Mesenchymal stem cell (in vitro differentiated cells and primary cell): ENCODE measurements around the gene SCAPER.

Experiments used
- DNase-seq: peaks from one replicate; pipeline ENCODE4 v3.0.0-alpha.2; 2013
- H2AFZ ChIP-seq: one replicate; pipeline ENCODE4 v1.6.1; 2013; ENCODE audit warnings: low read depth, mild to moderate bottlenecking, control low read depth, inconsistent platforms, low read length, moderate library complexity
- H2AK5ac ChIP-seq: 2 replicates; pipeline ENCODE4 v1.6.1; 2013; ENCODE audit warnings: low read length, moderate library complexity, mild to moderate bottlenecking, inconsistent platforms; ENCODE audit not compliant: severe bottlenecking
- H2BK120ac ChIP-seq: one replicate; pipeline ENCODE4 v1.6.1; 2013; ENCODE audit warnings: low read depth, mild to moderate bottlenecking, inconsistent platforms, low read length, moderate library complexity
- H2BK12ac ChIP-seq, 2 experiments: one replicate each; pipeline ENCODE4 v1.6.1; 2013; ENCODE audit warnings: inconsistent platforms in 2 of 2, low read length in 2 of 2, mild to moderate bottlenecking in 2 of 2, moderate library complexity in 2 of 2, control low read depth in 1 of 2
- H2BK15ac ChIP-seq: one replicate; pipeline ENCODE4 v1.6.1; 2013; ENCODE audit warnings: mild to moderate bottlenecking, low read depth, inconsistent platforms; ENCODE audit not compliant: poor library complexity, severe bottlenecking
- H2BK5ac ChIP-seq: 2 replicates; pipeline ENCODE4 v1.6.1; 2013; ENCODE audit warnings: low read depth, mild to moderate bottlenecking, low read length, control low read depth, inconsistent platforms; ENCODE audit not compliant: poor library complexity, severe bottlenecking
- H3K14ac ChIP-seq, 2 experiments: one replicate each; pipeline ENCODE4 v1.6.1; 2013; ENCODE audit warnings: inconsistent platforms in 2 of 2, low read length in 2 of 2, control low read depth in 1 of 2, mild to moderate bottlenecking in 1 of 2, moderate library complexity in 1 of 2
- H3K18ac ChIP-seq, 2 experiments: one replicate each; pipeline ENCODE4 v1.6.1; 2013; ENCODE audit warnings: inconsistent platforms in 2 of 2, low read length in 2 of 2, control low read depth in 1 of 2, low read depth in 1 of 2, mild to moderate bottlenecking in 1 of 2
- H3K23ac ChIP-seq, 2 experiments: one replicate each; pipeline ENCODE4 v1.6.1; 2013; ENCODE audit warnings: inconsistent platforms in 2 of 2, low read length in 2 of 2, mild to moderate bottlenecking in 2 of 2, moderate library complexity in 2 of 2, control low read depth in 1 of 2
- H3K27ac ChIP-seq: 2 replicates; pipeline ENCODE4 v1.5.1; 2013; ENCODE audit warnings: mild to moderate bottlenecking, moderate library complexity, low read length, control low read depth, inconsistent platforms; ENCODE audit not compliant: poor library complexity, severe bottlenecking
- H3K27me3 ChIP-seq, 2 experiments: 2 replicates each; pipeline versions ENCODE4 v1.6.1 to v1.7.0; 2013; ENCODE audit warnings: low read length in 2 of 2, mild to moderate bottlenecking in 2 of 2, moderate library complexity in 2 of 2, control low read depth in 1 of 2, inconsistent platforms in 1 of 2; ENCODE audit not compliant: control insufficient read depth in 1 of 2, insufficient read depth in 1 of 2
- H3K36me3 ChIP-seq, 2 experiments: 2 replicates each; pipeline versions ENCODE4 v1.6.1 to v1.7.0; 2013; ENCODE audit warnings: low read length in 2 of 2, control low read depth in 1 of 2, inconsistent platforms in 1 of 2, low read depth in 1 of 2, mild to moderate bottlenecking in 1 of 2; ENCODE audit not compliant: insufficient read depth in 2 of 2, control insufficient read depth in 1 of 2
- H3K4ac ChIP-seq, 2 experiments: one replicate each; pipeline ENCODE4 v1.6.1; 2013; ENCODE audit warnings: inconsistent platforms in 2 of 2, low read length in 2 of 2, mild to moderate bottlenecking in 2 of 2, moderate library complexity in 2 of 2, control low read depth in 1 of 2, low read depth in 1 of 2
- H3K4me1 ChIP-seq: 2 replicates; pipeline ENCODE4 v1.6.1; 2013; ENCODE audit warnings: low read depth, low read length, control low read depth; ENCODE audit not compliant: control insufficient read depth, insufficient read depth
- H3K4me2 ChIP-seq: 2 replicates; pipeline ENCODE4 v1.6.1; 2013; ENCODE audit warnings: low read length, mild to moderate bottlenecking, inconsistent platforms; ENCODE audit not compliant: poor library complexity, severe bottlenecking
- H3K4me3 ChIP-seq, 2 experiments: 2 replicates each; pipeline versions ENCODE4 v1.5.1 to v1.7.0; 2013; ENCODE audit warnings: low read length in 2 of 2, mild to moderate bottlenecking in 2 of 2, control low read depth in 1 of 2, low read depth in 1 of 2; ENCODE audit not compliant: insufficient read depth in 1 of 2
- H3K79me1 ChIP-seq: replicated peaks from 2 replicates; pipeline ENCODE4 v1.6.1; 2013; ENCODE audit warnings: mild to moderate bottlenecking, control low read depth, low read length, inconsistent platforms; ENCODE audit not compliant: poor library complexity, severe bottlenecking
- H3K9ac ChIP-seq: 2 replicates; pipeline ENCODE4 v1.7.0; 2013; ENCODE audit warnings: mild to moderate bottlenecking, low read length, moderate library complexity
- H3K9me3 ChIP-seq: 2 replicates; pipeline ENCODE4 v1.7.0; 2013; ENCODE audit warnings: mild to moderate bottlenecking, low read length; ENCODE audit not compliant: control insufficient read depth
- H4K8ac ChIP-seq: one replicate; pipeline ENCODE4 v1.6.1; 2013; ENCODE audit warnings: inconsistent platforms, mild to moderate bottlenecking, low read length, moderate library complexity
- H4K91ac ChIP-seq: one replicate; pipeline ENCODE4 v1.6.1; 2013; ENCODE audit warnings: mild to moderate bottlenecking, low read length, inconsistent platforms
- WGBS: methylation state at CpG from one replicate; pipeline ENCODE4 v1.1.7; 2013; ENCODE audit warnings: mixed read lengths; 5-methylcytosine and 5-hydroxymethylcytosine counted together

The SCAPER gene

DNA sequence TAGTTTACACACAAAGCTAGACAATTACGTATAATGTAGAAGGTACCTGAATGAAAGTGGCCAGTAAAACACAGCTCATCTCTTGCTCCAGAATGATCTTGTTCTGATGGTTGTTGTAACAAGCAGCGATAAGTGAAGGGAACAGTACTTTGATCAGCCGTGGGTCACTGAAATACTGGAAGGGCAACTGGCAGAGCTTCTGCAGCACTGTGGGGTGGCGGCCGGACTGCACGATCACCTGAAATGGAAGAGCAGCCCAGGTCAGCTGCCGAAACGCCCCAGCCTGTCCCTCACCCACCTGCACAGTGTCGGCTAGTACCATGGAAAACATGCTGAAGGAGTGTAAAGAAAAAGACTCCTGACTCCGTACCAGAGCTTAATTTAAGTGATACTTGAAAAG is 551.2 kb downstream of the SCAPER start:
- Histone ChIP-seq H2BK5ac (no peak overlapping the region), H3K4me1 (no peaks in the 10 kb centered on the region), H3K23ac (no peak overlapping the region), H3K14ac (no peak overlapping the region), H3K4ac (no peak overlapping the region), H2BK120ac (no peak overlapping the region), H2BK15ac (no peak overlapping the region), H3K4me3 (no peak overlapping the region), H3K27me3 (no peaks in the 10 kb centered on the region), H4K8ac (no peak overlapping the region), H4K91ac (no peak overlapping the region), H3K18ac (no peak overlapping the region), H3K9me3 (no peaks in the 10 kb centered on the region), H3K27ac (no peak overlapping the region), H3K9ac (no peak overlapping the region), H2BK12ac (no peak overlapping the region), H2AFZ (no peak overlapping the region), H2AK5ac (no peak overlapping the region), H3K79me1 (no peaks in the 10 kb centered on the region), H3K4me2 (no peak overlapping the region), H3K36me3 (no peaks in the 10 kb centered on the region)
- DNase-seq: no peak
- WGBS: 97% methylated on average over 5 of the region's 10 CpGs

DNA sequence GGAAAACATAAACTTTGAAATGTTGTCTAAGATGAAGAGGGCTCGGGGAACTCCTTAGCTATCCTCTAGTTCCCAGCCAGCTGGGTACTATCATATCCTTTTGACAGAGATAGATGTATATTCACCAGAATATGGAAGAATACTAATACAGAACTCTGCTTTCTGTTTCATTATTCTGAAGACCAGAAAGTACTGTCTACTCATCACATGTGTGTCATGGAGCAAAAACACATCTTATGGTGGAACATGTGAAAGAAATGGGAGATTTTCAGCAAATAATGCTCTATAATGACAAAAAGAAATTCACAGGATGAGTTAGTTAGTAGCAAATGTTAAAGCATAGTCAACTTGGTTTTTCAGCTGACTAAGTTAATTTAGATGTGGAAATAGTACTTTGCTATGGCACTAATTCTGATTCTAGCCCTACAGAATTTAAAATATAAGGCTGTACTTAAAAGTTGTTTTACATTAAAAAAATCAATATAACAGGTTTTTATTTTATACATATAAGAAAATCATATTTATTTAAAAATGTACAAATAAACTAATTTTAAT is 552.0 kb downstream of the SCAPER start:
- Histone ChIP-seq H3K18ac (no peak overlapping the region), H2AFZ (no peak overlapping the region), H3K14ac (no peak overlapping the region), H3K9me3 (no peaks in the 10 kb centered on the region), H3K27me3 (no peaks in the 10 kb centered on the region), H2BK120ac (no peak overlapping the region), H3K79me1 (no peaks in the 10 kb centered on the region), H3K9ac (no peak overlapping the region), H3K27ac (no peak overlapping the region), H2AK5ac (no peak overlapping the region), H3K4me1 (no peaks in the 10 kb centered on the region), H3K4me2 (no peak overlapping the region), H3K36me3 (no peaks in the 10 kb centered on the region), H3K23ac (no peak overlapping the region), H2BK5ac (no peak overlapping the region), H3K4me3 (no peak overlapping the region), H2BK12ac (no peak overlapping the region), H2BK15ac (no peak overlapping the region), H4K8ac (no peak overlapping the region), H4K91ac (no peak overlapping the region), H3K4ac (no peak overlapping the region)
- DNase-seq: no peak
- WGBS: no CpG with 5 or more reads among the region's 1 CpG

DNA sequence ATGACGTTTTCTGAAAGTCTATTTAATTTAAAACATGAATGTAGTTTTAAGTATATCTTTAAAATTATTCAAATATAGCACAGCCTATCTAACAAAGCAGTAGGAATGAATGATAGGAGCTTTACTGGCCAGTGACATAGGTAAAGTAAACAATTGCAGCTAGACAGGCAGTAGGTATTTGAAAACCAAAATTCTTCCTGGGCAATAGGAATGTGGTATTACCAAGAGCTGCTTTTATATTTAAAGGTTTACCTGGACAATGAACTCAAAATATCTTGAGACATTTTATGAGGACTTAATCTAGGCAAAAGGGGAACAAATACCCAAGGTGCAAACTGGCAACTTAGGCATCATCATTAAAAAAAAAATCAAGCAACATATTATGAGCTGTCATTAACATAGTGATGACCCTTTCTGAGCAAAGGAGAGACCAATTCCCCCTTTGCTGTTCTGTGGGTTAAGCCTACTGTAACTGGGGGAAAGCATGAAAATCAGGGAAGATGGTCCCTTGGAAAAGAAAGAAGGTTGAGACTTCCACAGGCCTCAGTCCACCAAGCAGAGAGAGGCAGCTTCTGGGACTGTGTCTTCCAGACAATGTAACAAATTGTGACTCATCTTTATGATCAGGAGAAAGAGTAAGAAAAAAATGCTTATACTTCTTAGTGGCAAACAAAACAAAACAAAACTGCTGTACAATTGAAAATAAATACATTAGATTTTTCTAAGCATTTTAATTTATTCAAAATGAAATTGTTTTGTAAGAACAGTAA is 555.7 kb downstream of the SCAPER start:
- Histone ChIP-seq H3K23ac (no peak overlapping the region), H2BK12ac (no peak overlapping the region), H3K4me1 (peaks cover 16% of the 10 kb centered on the region), H3K14ac (no peak overlapping the region), H2AK5ac (no peak overlapping the region), H3K4me3 (no peak overlapping the region), H4K8ac (no peak overlapping the region), H2BK120ac (no peak overlapping the region), H4K91ac (no peak overlapping the region), H3K36me3 (no peaks in the 10 kb centered on the region), H2BK15ac (no peak overlapping the region), H3K27ac (no peak overlapping the region), H3K4me2 (no peak overlapping the region), H3K18ac (no peak overlapping the region), H2BK5ac (no peak overlapping the region), H3K9ac (no peak overlapping the region), H3K4ac (no peak overlapping the region), H2AFZ (no peak overlapping the region), H3K79me1 (peaks cover 1% of the 10 kb centered on the region), H3K27me3 (peaks cover 29 to 34% of the 10 kb centered on the region in 2 experiments), H3K9me3 (no peaks in the 10 kb centered on the region)
- WGBS: no CpG with 5 or more reads among the region's 1 CpG
- no peak for DNase-seq

DNA sequence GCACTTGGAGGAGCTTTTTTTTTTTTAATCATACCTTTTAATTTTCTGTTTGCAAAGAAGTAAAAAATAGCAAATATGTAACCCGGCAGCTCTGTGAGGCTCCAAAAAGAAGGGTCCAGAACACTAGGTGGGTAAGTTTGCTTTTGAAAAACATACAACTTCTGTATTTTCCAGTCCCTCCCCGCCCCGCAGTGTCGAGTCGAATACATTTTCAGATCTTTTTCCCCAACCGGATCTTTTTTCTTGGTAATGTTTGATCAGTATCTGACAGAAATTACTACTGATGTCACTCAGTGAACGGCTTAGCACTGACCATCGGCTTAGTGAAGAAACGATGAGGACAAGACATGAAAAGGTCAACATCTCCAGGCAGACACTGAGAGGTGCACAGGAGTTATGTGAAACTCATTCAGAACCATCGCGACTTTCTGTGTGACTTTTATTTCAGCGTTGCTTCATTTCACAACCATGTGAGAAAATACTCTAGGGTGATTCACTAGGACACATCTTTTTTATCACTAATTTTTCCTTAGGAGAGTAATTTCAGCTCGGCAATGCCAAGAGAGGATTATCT is 557.6 kb downstream of the SCAPER start:
- Histone ChIP-seq H2BK15ac (no peak overlapping the region), H3K4me3 (peak overlapping the region in 1 of 2 experiments; percentile 54), H3K9me3 (no peaks in the 10 kb centered on the region), H3K14ac (no peak overlapping the region), H4K8ac (no peak overlapping the region), H3K23ac (no peak overlapping the region), H3K4ac (no peak overlapping the region), H3K4me2 (peak overlapping the region; percentile 100), H3K27me3 (peaks cover 45 to 53% of the 10 kb centered on the region in 2 experiments), H3K18ac (no peak overlapping the region), H2BK120ac (no peak overlapping the region), H3K4me1 (peaks cover 21% of the 10 kb centered on the region), H4K91ac (no peak overlapping the region), H3K36me3 (no peaks in the 10 kb centered on the region), H2BK5ac (no peak overlapping the region), H2AFZ (no peak overlapping the region), H3K79me1 (peaks cover 1% of the 10 kb centered on the region), H3K27ac (no peak overlapping the region), H2AK5ac (no peak overlapping the region), H2BK12ac (no peak overlapping the region), H3K9ac (no peak overlapping the region)
- DNase-seq: peak; percentile 34
- 14% methylated on average over 8 of the region's 13 CpGs for WGBS
